ENCODE measurements around the gene PAFAH2. TPM values are rescaled to one million over a fixed set of nuclear protein-coding genes. Genes with fewer than 3 reads are reported as not detected.

Gene PAFAH2
- total RNA-seq, 2 experiments from 2014 or later = 7.4 to 8.0 TPM

DNA sequence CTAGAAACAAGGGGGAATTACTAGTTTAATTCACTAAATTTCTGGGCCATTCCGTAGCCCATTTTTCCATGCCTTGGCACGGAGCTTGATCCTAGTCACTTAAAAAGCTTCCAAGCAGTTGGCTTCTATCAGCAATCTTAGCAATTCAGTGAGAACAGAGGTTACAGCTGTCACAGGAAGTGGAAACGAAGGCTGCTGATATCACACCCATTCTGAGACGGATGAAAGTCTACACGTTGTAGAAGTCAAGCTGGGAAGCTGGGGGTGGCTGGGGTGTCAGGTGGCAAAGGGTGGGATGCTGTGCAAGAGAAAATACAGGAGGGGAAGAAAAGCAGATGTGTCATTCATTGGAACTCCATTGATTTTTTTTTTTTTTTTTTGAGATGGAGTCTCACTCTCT is 79.9 kb downstream of the PAFAH2 start:
- peaks cover 15% of the 10 kb centered on the region for H3K4me1 Mint-ChIP-seq (ENCODE audit: low read depth)
- H3K4me3 Mint-ChIP-seq = no peak overlapping the region
- TF ChIP-seq, protein P1, sequence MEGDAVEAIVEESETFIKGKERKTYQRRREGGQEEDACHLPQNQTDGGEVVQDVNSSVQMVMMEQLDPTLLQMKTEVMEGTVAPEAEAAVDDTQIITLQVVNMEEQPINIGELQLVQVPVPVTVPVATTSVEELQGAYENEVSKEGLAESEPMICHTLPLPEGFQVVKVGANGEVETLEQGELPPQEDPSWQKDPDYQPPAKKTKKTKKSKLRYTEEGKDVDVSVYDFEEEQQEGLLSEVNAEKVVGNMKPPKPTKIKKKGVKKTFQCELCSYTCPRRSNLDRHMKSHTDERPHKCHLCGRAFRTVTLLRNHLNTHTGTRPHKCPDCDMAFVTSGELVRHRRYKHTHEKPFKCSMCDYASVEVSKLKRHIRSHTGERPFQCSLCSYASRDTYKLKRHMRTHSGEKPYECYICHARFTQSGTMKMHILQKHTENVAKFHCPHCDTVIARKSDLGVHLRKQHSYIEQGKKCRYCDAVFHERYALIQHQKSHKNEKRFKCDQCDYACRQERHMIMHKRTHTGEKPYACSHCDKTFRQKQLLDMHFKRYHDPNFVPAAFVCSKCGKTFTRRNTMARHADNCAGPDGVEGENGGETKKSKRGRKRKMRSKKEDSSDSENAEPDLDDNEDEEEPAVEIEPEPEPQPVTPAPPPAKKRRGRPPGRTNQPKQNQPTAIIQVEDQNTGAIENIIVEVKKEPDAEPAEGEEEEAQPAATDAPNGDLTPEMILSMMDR (IDR thresholded peaks at IDR 0.05) = no peak
- H3K27me3 Mint-ChIP-seq = no peaks in the 10 kb centered on the region
- intact Hi-C loops (cut with micrococcal nuclease) = no loop called here
- peak overlapping the region; percentile 44 for H3K27ac Mint-ChIP-seq
- no peaks in the 10 kb centered on the region for H3K36me3 Mint-ChIP-seq (ENCODE audit: low read depth)
- CTCF ChIA-PET = interaction anchor here (1.4 kb wide), 1 partner anchor 80 kb away, joined by 7 read pairs; the partner anchor contains the start of gene PAFAH2
- POLR2A ChIA-PET = interaction anchor here (1.2 to 1.7 kb wide), 2 partner anchors 12 to 21 kb away, joined by 3 to 10 read pairs; partner anchors contain the start of gene STMN1
- DNase-seq (peak; percentile 36), ATAC-seq (peak; percentile 56)
- H3K9me3 Mint-ChIP-seq = no peaks in the 10 kb centered on the region

DNA sequence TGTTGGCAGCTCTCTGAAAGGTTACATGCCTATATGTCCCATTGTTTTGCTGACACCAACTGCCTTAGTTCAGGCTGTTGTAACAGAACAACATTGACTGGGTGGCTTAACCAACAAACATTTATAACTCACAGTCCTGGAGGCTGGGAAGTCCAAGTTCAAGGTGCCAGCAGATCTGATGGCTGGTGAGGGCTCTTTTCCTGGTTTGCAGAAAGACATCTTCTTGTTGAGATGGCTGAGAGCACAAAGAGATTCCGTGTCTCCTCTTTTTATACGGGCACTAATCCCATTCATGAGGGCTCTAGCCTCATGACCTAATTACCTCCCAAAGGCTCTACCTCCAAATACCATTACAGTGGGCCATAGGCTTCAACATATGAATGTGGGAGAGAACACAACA is 81.4 kb downstream of the PAFAH2 start:
- Mint-ChIP-seq H3K4me3 (no peak overlapping the region), H3K4me1 (ENCODE audit: low read depth) (peaks cover 8% of the 10 kb centered on the region), H3K27ac (no peak overlapping the region), H3K27me3 (no peaks in the 10 kb centered on the region), H3K36me3 (ENCODE audit: low read depth) (no peaks in the 10 kb centered on the region), H3K9me3 (no peaks in the 10 kb centered on the region)
- no peak for DNase-seq
- ChIA-PET POLR2A (interaction anchor here (1.7 kb wide), 1 partner anchor 10 kb away, joined by 10 read pairs; the partner anchor contains the start of gene STMN1), CTCF (interaction anchor here (3.8 kb wide), 1 partner anchor 20 kb away, joined by 21 read pairs; no protein-coding TSS in a partner anchor)
- no peak for ATAC-seq
- TF ChIP-seq, protein P1 (IDR thresholded peaks at IDR 0.05) = no peak
- intact Hi-C loops (cut with micrococcal nuclease) = no loop called here

DNA sequence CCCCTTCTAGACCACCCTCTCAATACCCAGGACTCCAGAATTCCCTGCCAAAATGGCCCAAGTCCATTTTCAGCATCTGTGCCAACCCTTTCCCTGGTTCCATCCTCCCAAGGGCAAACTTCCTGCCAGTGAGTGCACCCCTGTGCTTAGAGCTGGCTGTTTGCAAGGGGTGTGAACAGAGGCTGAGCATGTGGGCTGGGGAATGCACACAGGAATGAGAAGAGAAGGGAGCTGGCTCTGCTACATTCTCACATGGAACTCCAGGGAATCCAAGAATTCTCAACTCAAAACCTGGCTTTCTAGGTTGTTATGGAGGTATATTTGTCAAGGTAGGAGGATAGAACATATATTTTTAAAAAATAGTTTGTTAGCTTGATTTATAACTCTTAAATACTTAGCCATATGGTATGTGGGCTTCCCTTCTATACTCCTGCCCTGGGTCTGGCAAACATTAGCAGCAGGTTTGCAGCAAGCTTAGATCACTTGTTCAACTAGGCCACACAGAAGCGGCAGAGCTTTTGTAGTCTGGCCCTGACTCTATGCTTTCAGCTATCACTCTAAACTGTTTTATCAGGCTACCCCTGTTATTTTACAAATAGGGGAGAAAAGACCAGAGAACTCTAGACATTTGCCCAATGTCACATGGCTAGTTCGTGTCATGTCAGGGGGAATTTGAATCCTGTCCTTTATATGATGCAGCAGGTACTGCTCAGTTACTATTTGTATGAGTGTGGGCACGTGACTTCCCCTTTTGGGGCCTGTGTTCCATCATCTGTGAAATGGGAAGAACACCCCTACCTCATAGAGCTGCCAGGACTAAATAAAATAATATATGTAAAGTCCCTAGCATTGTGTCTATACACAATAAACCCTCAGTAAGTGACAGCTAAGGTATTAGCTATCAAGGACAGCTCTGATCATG is 83.5 kb downstream of the PAFAH2 start:
- ChIA-PET CTCF (interaction anchor here (1.2 to 3.8 kb wide), 4 partner anchors 11 to 83 kb away, joined by 3 to 21 read pairs (median 3); partner anchors contain the start of gene PAFAH2), POLR2A (interaction anchor here (0.6 to 2.0 kb wide), 3 partner anchors 12 to 17 kb away, joined by 3 to 10 read pairs (median 3); no protein-coding TSS in a partner anchor)
- intact Hi-C loops (cut with micrococcal nuclease) = no loop called here
- Mint-ChIP-seq H3K9me3 (no peaks in the 10 kb centered on the region), H3K36me3 (ENCODE audit: low read depth) (no peaks in the 10 kb centered on the region), H3K27ac (no peak overlapping the region), H3K4me3 (no peak overlapping the region), H3K27me3 (no peaks in the 10 kb centered on the region), H3K4me1 (ENCODE audit: low read depth) (peaks cover 8% of the 10 kb centered on the region)
- TF ChIP-seq, protein P1 (IDR thresholded peaks at IDR 0.05) = no peak
- no peak for DNase-seq
- ATAC-seq = no peak

DNA sequence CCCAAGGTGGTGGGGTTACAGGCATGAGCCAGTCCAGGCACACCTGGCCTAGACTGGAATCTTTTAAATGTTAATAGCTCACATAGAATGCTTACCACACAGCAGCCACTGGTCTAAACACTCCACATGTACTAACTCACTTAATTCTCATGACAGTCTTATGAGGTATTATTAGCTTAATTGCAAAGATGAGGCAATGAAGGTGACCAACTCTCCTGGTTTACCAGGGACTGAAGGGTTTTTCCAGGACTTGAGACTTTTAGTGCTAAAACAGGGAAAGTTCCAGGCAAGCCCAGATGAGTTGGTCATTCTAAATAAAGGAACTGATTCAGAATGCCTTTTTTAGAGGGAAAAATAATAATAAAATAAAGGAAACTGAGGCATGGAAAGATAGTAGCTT is 84.7 kb downstream of the PAFAH2 start:
- ATAC-seq = no peak
- Mint-ChIP-seq H3K27ac (no peak overlapping the region), H3K4me1 (ENCODE audit: low read depth) (peaks cover 6% of the 10 kb centered on the region)

More for the DNA sequence above, 84.7 kb downstream of the PAFAH2 start:
- no peaks in the 10 kb centered on the region for H3K36me3 Mint-ChIP-seq (ENCODE audit: low read depth)
- TF ChIP-seq, protein P1 (IDR thresholded peaks at IDR 0.05) = no peak
- CTCF ChIA-PET = interaction anchor here (1.1 to 3.8 kb wide), 4 partner anchors 9 to 91 kb away, joined by 3 to 21 read pairs (median 3); partner anchors contain the start of gene PAFAH2
- intact Hi-C loops (cut with micrococcal nuclease) = no loop called here
- no peak overlapping the region for H3K4me3 Mint-ChIP-seq
- DNase-seq = no peak
- POLR2A ChIA-PET = interaction anchor here (1.2 to 2.0 kb wide), 3 partner anchors 9 to 16 kb away, joined by 3 to 10 read pairs (median 3); no protein-coding TSS in a partner anchor
- H3K9me3 Mint-ChIP-seq = no peaks in the 10 kb centered on the region
- no peaks in the 10 kb centered on the region for H3K27me3 Mint-ChIP-seq
